Activated CD8-positive, alpha-beta memory T cell treated with anti-CD3 and anti-CD28 coated beads for 24 hours (primary cell): ENCODE data around the gene MYO5A.
A peak's percentile ranks its signal among the peaks of the same experiment; 100 is the strongest.
"Not testable (repeated sequence)": the region's sequence is repeated elsewhere in the genome, so short reads cannot be mapped to it uniquely, and the experiment has no call there.

Experiments used
- DNase-seq: peaks from one replicate; pipeline ENCODE4 v3.0.0-alpha.2; 2020

Gene MYO5A

DNA sequence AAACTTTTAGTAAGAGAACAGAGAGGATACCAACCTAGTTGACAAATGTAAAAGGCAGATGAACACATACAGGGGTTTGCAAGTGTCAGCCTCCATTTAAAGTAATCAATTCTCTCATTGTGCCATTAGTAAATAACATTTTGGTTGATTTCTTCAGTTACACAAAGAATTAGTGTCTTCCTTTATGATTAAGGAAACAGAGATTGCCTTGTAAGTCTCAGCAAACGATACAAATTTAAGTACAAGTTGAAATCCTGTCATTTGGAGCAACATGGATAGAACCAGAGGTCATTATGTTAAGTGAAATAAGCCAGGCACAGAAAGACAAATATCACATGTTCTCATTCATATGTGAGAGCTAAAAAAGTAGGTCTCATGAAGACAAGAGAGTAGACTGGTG lies 26.1 kb downstream of the MYO5A start:
- no peak for DNase-seq

DNA sequence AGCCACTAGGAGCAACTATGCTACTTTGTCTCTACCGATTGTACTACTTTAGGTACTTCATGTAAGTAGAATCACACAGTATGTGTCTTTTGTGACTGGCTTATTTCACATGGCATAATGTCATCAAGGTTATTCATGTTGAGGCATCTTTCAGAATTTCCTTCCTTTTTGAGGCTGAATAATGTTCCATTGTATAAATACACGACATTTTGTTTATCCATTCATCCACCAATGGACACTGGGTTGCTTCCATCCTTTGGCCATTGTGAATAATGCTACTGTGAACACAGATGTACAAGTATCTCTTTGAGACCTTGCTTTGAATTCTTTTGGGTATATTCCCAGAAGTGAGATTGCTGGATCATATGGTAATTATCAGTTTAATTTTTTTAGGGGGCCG lies 29.2 kb downstream of the MYO5A start:
- DNase-seq: no peak

DNA sequence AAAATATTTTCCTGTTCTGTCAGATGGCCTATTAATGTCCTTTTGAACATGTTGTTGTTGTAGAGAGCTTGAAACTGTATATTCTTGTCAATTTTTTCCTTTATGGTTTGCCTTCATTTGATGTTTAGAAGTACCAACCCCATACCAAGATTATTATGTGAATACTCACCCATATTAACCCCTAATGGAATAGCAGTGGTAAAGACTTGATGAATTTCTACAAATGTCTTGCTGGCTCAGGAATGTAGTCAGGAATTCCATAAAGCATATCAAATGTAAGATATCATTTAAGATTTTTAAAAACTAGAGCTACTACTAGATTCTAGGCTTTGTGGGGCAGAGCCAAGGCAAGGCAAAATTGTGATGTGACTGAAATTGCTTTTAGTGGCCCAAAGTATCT lies 30.0 kb downstream of the MYO5A start:
- no peak for DNase-seq

- no peak for DNase-seq
These were observed 31.8 kb downstream of the MYO5A start for GRCh38 chr15:52496776-52497470.

DNA sequence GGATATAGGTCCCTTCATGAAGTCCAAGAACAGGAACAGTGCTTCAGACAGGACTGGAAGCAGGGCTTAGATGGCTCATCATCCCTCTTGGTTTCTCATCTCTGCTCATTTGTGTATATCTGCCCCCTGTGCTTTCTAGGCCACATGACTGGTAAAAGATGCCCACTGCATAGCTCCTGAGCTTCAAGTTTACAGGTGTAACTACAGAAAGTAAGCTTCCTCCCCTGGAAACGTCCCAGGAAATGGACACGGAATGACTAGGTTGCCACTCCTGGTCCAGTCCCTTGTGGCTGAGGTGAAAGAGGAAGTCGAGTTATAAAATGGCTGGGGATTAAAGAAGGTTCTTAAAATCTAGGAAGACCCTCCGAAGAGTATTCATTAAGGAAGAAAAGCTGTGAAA lies 32.5 kb downstream of the MYO5A start:
- no peak for DNase-seq

DNA sequence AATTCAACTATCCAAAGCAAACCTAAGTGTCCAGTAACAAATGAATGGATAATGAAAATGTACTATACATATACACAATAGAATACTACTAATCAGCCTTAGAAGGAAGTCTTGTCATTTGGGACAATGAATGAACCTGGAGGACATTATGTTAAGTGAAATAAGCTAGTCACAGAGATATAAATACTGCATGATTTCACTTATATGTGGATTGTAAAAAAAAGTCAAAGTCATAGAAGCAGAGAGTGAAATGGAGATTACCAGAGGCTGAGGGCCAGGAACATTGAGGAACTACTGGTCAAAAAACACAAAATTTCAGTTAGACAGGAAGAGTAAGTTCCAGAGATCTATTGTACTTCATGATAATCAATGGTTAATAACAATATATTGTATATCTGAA lies 33.6 kb downstream of the MYO5A start:
- DNase-seq: no peak

GRCh38 chr15:52493968-52494367 lies 34.7 kb downstream of the MYO5A start:
- no peak for DNase-seq

GRCh38 chr15:52492132-52492531 lies 36.5 kb downstream of the MYO5A start:
- DNase-seq: no peak

DNA sequence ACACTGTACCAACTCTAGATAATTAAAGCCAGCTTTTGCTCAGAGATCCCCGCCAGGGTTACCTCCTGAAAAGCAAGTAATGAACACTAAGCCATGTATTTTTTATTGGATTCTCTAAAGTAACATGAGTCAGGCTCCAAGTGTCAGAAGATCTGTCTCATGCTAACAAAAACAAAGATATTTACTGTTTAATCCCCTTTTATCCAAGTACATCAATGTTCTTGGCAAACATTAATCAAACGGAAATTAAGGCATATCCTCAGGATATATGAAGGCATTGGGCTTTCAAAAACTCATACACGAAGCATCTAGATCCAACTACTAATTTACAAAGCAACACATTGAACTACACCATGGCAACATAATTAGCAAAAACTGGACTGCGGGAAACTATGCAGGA lies 37.2 kb downstream of the MYO5A start:
- DNase-seq: no peak

GRCh38 chr15:52489430-52489829 lies 39.2 kb downstream of the MYO5A start:
- not testable (repeated sequence) for DNase-seq

- no peak for DNase-seq
These were observed 39.9 kb downstream of the MYO5A start for GRCh38 chr15:52488830-52489229.

GRCh38 chr15:52486003-52486996 lies 42.4 kb downstream of the MYO5A start:
- no peak for DNase-seq

DNA sequence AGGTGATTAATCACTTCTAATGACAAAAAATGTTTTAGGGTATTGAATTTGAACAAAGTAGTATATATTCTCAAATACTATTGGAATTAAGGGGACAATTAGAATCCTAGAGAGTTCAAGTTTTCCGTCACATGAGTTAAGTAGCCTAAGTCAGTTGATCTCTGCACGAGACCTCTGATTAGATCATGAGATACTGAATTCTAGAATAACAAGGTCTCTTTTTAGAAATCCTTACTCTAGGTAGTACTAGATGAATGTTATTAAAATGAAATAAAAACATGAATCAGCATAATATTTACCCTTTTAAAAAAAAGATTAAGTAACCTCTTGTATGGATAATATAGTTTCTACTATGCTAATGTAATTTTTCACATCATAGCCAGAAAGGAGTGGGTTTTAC lies 43.4 kb downstream of the MYO5A start:
- DNase-seq: no peak

- no peak for DNase-seq
These were observed 45.0 kb downstream of the MYO5A start for GRCh38 chr15:52483707-52484106.

- no peak for DNase-seq
These were observed 46.8 kb downstream of the MYO5A start for GRCh38 chr15:52481915-52482314.

DNA sequence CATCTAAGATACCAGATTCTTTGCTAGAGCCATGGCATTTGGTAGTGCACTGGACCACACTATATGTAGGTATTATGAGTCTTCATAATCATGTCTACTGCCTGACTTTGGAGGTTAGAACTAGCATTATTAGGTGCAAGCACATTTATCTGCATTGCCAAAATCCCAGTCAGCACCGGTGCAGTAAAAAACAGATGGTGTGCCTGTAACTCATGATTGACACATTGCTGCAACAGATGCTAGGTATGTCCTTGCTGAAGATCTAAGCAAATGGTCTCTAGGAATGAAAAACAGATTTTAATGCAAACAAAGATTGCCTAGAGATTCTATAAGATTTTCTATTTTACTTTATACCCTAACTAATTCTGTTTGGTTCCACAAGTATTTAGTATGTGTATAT lies 47.7 kb downstream of the MYO5A start:
- no peak for DNase-seq

GRCh38 chr15:52466716-52467115 lies 62.0 kb downstream of the MYO5A start:
- no peak for DNase-seq

DNA sequence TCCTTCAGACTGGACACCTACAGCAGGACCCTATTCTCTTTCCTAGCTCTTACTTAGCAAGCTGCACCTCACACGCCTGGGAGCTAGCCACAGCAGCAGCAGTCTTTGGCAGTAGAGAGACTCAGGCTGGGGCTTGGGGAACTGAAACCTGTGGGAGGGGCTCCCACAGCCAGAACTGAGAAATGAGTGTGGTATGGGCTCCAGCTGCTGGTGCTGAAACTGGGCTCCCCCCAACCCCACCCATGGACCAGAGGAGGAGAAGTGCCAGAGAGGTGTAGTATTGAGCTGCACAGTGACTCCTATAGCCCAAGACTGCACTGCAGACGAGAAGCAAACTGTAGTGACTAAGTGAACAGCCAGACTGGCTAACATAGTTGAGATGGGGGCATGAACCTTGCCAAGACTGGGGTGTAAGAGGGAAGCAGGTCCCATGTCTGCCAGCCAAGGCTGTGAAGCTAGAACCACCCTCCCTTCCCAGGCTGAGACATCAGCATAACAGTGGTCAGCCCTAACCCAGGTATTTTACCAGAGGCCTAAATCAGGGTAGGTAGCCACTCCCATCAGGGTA lies 62.5 kb downstream of the MYO5A start:
- peak; percentile 71 for DNase-seq

DNA sequence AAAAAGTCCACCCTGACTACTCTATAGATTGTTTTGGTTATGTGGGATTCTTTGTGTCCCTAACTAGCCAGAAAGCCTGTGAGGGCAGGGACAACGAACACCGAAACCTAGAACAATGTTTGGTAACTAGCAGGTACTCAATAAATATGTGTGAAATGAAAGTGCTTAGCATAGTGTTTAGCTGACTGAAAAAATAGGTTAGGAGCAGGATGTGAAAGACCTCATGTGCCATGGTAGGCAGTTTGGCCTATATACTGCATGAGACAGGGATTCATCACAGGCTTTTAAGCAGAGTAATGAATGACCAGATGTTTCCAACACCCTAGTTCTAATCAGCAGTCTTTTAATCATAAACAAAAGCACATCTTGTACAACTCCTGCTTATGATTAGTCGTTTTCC lies 64.2 kb downstream of the MYO5A start:
- no peak for DNase-seq

DNA sequence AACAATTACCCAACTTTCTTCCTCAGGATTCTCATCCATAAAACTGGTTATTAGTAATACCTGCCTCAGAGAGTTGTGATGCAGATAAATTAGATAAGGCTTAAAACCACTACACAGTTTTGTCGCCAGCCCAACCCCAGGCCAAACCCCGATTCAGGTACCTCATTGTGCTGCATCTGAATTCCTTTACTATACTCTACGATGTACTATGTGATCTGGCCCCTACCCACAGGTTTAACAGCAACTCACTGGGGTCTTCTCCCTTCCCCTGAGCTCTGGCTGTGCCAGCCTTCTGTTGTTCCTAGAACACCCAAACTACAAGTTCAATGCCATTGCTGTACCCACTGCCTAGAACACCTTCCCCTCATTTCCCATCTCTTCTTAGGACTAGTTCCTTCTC lies 64.6 kb downstream of the MYO5A start:
- no peak for DNase-seq

DNA sequence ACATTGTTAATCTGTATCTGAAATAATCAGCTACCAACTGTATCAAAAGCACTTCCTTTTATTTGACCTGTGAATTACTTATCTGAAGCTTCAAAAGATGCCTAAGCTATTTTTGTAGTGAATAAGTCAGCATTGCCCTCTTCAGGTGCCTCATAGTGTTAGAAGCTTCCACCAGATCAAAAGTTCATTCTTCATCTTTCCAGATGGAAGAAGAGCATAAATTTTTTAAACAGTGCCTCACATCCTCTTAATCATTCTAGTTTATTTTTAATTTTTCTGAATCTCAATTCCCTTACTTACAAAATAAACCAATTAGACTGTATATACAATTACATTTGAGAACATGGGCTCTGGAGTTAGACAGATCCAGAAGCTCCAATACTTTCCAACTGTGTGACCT lies 65.0 kb downstream of the MYO5A start:
- DNase-seq: no peak

- DNase-seq: no peak
These were observed 65.8 kb downstream of the MYO5A start for GRCh38 chr15:52462806-52463360.

DNA sequence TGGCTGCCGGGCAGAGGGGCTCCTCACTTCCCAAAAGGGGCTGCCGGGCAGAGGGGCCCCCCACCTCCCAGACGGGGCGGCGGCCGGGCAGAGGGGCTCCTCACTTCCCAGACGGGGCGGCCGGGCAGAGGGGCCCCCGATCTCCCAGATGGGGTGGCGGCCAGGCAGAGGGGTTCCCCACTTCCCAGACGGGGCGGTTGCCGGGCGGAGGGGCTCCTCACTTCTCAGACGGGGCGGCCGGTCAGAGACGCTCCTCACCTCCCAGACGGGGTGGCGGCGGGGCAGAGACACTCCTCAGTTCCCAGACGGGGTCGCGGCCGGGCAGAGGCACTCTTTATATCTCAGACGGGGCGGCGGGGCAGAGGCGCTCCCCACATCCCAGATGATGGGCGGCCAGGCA lies 69.0 kb downstream of the MYO5A start:
- not testable (repeated sequence) for DNase-seq

DNA sequence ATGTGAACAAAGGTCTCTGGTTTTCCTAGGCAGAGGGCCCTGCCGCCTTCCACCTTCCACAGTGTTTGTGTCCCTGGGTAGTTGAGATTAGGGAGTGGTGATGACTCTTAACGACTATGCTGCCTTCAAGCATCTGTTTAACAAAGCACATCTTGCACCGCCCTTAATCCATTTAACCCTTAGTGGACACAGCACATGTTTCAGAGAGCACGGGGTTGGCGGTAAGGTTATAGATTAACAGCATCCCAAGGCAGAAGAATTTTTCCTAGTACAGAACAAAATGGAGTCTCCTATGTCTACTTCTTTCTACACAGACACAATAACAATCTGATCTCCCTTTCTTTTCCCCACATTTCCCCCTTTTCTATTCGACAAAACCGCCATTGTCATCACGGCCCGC lies 69.4 kb downstream of the MYO5A start:
- DNase-seq: not testable (repeated sequence)
